Natural killer cell (primary cell): ENCODE data around the gene MUSK. TPM values are rescaled to one million over a fixed set of nuclear protein-coding genes. Genes with fewer than 3 reads are reported as not detected.

Experiments
- ATAC-seq, 3 donors: fragments of 150-1000 bp in 2 of 3; fragments of 200-7000 bp in 1 of 3; cut with Tn5 transposase; 1 replicate in 1 of 3; 2 replicates in 2 of 3; pipeline ENCODE4 v1.10.0; 2021; ENCODE audit warnings: mild to moderate bottlenecking in 2 of 3, moderate library complexity in 2 of 3
- DNase-seq, 2 donors: peaks; one replicate each; pipeline versions ENCODE4 v3.0.0 to v3.0.0-alpha.2; 2013 to 2021; ENCODE audit warnings: mixed read lengths in 1 of 2
- H3K27ac ChIP-seq: one replicate; pipeline ENCODE4 v1.5.1; 2013; ENCODE audit warnings: mild to moderate bottlenecking, low read length
- H3K27me3 ChIP-seq: one replicate; pipeline ENCODE4 v1.6.1; 2013; ENCODE audit warnings: low read length; ENCODE audit not compliant: control insufficient read depth, insufficient read depth
- H3K36me3 ChIP-seq: one replicate; pipeline ENCODE4 v1.6.1; 2013; ENCODE audit warnings: low read length; ENCODE audit not compliant: control insufficient read depth, insufficient read depth
- H3K4me1 ChIP-seq: one replicate; pipeline ENCODE4 v1.6.1; 2013; ENCODE audit warnings: low read length; ENCODE audit not compliant: control insufficient read depth, insufficient read depth
- H3K4me3 ChIP-seq: one replicate; pipeline ENCODE4 v1.5.1; 2013; ENCODE audit warnings: low read length
- H3K9me3 ChIP-seq: one replicate; pipeline ENCODE4 v1.6.1; 2013; ENCODE audit warnings: low read length; ENCODE audit not compliant: control insufficient read depth, insufficient read depth
- H3K27ac Mint-ChIP-seq, 2 donors: one replicate each; pipeline ENCODE4 v1.8.0; 2022; ENCODE audit warnings: mild to moderate bottlenecking in 2 of 2, mixed read lengths in 2 of 2, moderate library complexity in 1 of 2
- H3K27me3 Mint-ChIP-seq, 2 donors: one replicate each; pipeline ENCODE4 v1.8.0; 2022; ENCODE audit warnings: low read depth in 2 of 2, mixed read lengths in 2 of 2
- H3K36me3 Mint-ChIP-seq: one replicate; pipeline ENCODE4 v1.8.0; 2022; ENCODE audit warnings: mixed read lengths
- H3K4me1 Mint-ChIP-seq, 2 donors: one replicate each; pipeline ENCODE4 v1.8.0; 2022; ENCODE audit warnings: mixed read lengths in 2 of 2
- H3K4me3 Mint-ChIP-seq: one replicate; pipeline ENCODE4 v1.8.0; 2022; ENCODE audit warnings: mild to moderate bottlenecking, moderate library complexity, mixed read lengths
- H3K9me3 Mint-ChIP-seq, 2 donors: one replicate each; pipeline ENCODE4 v1.8.0; 2022; ENCODE audit warnings: mixed read lengths in 2 of 2
- whole genome bisulfite sequencing: methylation state at CpG from one replicate; pipeline ENCODE4 v1.1.7; 2013; ENCODE audit warnings: missing lambda C conversion rate; ENCODE audit not compliant: insufficient coverage; 5-methylcytosine and 5-hydroxymethylcytosine counted together
- intact Hi-C: fragments of 100-400 bp; cut with micrococcal nuclease; formaldehyde crosslinking; loops from one replicate; pipeline ENCODE4 v1.14.2; 2022
- total RNA-seq, 4 donors: library from RNA; stranded (reverse); fragments of 120-200 nt in 1 of 4; gene quantifications; one replicate each; pipeline versions ENCODE4 v1.2.3 to v1.2.4, GENCODE V29; 2013 to 2022
- TF ChIP-seq, protein P1 (sequence below): fragments of 200-600 bp; IDR thresholded peaks from one replicate; pipeline ENCODE4 v1.8.0; 2022; ENCODE audit warnings: antibody characterized with exemption

MUSK gene
- total RNA-seq, 3 donors from 2014 or later (not counting 1 experiment from before 2014, with no cell fraction given): not detected

DNA sequence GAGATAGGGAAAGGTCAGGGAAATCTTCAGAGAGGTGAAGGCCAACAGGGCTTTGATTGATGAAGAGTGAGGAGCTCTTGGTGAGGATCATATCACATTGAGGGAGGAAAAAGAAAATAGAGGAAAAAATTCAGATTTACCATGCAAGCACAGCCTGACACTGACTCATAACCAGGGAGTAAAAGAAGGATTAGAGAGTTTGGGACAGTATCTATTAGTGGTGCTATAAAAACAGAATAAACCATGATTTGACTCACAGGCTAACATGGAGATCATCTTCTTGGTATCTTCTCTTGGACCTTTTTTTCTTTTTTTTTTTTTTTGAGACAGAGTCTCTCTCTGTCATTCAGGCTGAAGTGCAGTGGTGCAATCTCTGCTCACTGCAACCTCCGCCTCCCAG, 44.4 kb downstream of the MUSK start:
- intact Hi-C loops: no loop called here
- DNase-seq: no peak
- WGBS: 100% methylated on average over 1 of the region's 1 CpG
- H3K4me3 Mint-ChIP-seq: no peak overlapping the region
- H3K4me3 ChIP-seq: no peak overlapping the region
- H3K27ac ChIP-seq: no peak overlapping the region
- H3K36me3 Mint-ChIP-seq: peaks cover 8% of the 10 kb centered on the region
- H3K27ac Mint-ChIP-seq: no peak overlapping the region
- TF ChIP-seq, protein P1, sequence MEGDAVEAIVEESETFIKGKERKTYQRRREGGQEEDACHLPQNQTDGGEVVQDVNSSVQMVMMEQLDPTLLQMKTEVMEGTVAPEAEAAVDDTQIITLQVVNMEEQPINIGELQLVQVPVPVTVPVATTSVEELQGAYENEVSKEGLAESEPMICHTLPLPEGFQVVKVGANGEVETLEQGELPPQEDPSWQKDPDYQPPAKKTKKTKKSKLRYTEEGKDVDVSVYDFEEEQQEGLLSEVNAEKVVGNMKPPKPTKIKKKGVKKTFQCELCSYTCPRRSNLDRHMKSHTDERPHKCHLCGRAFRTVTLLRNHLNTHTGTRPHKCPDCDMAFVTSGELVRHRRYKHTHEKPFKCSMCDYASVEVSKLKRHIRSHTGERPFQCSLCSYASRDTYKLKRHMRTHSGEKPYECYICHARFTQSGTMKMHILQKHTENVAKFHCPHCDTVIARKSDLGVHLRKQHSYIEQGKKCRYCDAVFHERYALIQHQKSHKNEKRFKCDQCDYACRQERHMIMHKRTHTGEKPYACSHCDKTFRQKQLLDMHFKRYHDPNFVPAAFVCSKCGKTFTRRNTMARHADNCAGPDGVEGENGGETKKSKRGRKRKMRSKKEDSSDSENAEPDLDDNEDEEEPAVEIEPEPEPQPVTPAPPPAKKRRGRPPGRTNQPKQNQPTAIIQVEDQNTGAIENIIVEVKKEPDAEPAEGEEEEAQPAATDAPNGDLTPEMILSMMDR: no peak
- H3K27me3 ChIP-seq: no peaks in the 10 kb centered on the region
- H3K27me3 Mint-ChIP-seq: no peaks in the 10 kb centered on the region
- H3K36me3 ChIP-seq: no peaks in the 10 kb centered on the region
- ATAC-seq: no peak
- H3K9me3 ChIP-seq: no peaks in the 10 kb centered on the region
- no peaks in the 10 kb centered on the region for H3K4me1 ChIP-seq
- no peaks in the 10 kb centered on the region for H3K4me1 Mint-ChIP-seq
- peaks cover 3 to 15% of the 10 kb centered on the region in 2 donors for H3K9me3 Mint-ChIP-seq

GRCh38 chr9:110714314-110714713, 45.7 kb downstream of the MUSK start:
- TF ChIP-seq, protein P1: no peak
- Mint-ChIP-seq H3K9me3 (peaks cover 3 to 15% of the 10 kb centered on the region in 2 donors), H3K27ac (no peak overlapping the region), H3K4me1 (no peaks in the 10 kb centered on the region), H3K27me3 (no peaks in the 10 kb centered on the region), H3K4me3 (no peak overlapping the region), H3K36me3 (peaks cover 13% of the 10 kb centered on the region)
- no peak for DNase-seq
- H3K27ac ChIP-seq: no peak overlapping the region
- WGBS: 88% methylated on average over 3 of the region's 3 CpGs
- no peaks in the 10 kb centered on the region for H3K4me1 ChIP-seq
- no peak for ATAC-seq
- no peaks in the 10 kb centered on the region for H3K27me3 ChIP-seq
- no peak overlapping the region for H3K4me3 ChIP-seq
- H3K9me3 ChIP-seq: no peaks in the 10 kb centered on the region
- no peaks in the 10 kb centered on the region for H3K36me3 ChIP-seq
- intact Hi-C loops: no loop called here

- no peak overlapping the region for H3K4me3 ChIP-seq
- intact Hi-C loops: no loop called here
- Mint-ChIP-seq H3K27ac (no peak overlapping the region), H3K4me1 (no peaks in the 10 kb centered on the region), H3K27me3 (no peaks in the 10 kb centered on the region), H3K4me3 (no peak overlapping the region), H3K9me3 (peaks cover 3 to 7% of the 10 kb centered on the region in 2 donors), H3K36me3 (no peaks in the 10 kb centered on the region)
- TF ChIP-seq, protein P1: no peak
- no peaks in the 10 kb centered on the region for H3K36me3 ChIP-seq
- 94% methylated on average over 1 of the region's 1 CpG for WGBS
- no peaks in the 10 kb centered on the region for H3K9me3 ChIP-seq
- H3K4me1 ChIP-seq: no peaks in the 10 kb centered on the region
- H3K27me3 ChIP-seq: no peaks in the 10 kb centered on the region
- DNase-seq (no peak), ATAC-seq (no peak)
- no peak overlapping the region for H3K27ac ChIP-seq
Measured at GRCh38 chr9:110728058-110728457, 59.5 kb downstream of the MUSK start.

DNA sequence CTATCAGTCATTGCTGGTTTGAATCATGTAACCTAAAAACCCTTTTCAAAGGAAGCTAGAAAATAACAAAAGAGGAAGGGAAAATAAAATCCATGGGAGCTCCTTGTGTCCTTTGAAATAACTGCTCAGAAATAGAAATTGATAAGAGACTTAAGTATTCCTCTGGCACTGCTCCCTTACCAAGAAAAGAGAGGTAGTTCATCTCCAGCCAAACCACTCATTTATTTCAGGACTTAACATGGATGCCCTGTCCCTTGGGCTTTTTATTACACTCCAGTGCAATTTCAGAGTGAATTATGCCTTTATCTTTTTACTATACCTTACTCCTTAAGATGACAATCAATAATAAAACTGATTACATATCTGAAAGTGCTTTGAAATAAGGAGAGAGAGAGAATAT, 61.0 kb downstream of the MUSK start:
- H3K27me3 ChIP-seq: no peaks in the 10 kb centered on the region
- Mint-ChIP-seq H3K27ac (no peak overlapping the region), H3K36me3 (no peaks in the 10 kb centered on the region), H3K27me3 (no peaks in the 10 kb centered on the region), H3K4me3 (no peak overlapping the region), H3K4me1 (no peaks in the 10 kb centered on the region), H3K9me3 (peaks cover 0 to 9% of the 10 kb centered on the region in 2 donors)
- TF ChIP-seq, protein P1: no peak
- H3K9me3 ChIP-seq: no peaks in the 10 kb centered on the region
- no peaks in the 10 kb centered on the region for H3K36me3 ChIP-seq
- intact Hi-C loops: no loop called here
- no peak overlapping the region for H3K4me3 ChIP-seq
- DNase-seq (no peak), ATAC-seq (no peak)
- H3K27ac ChIP-seq: no peak overlapping the region
- H3K4me1 ChIP-seq: no peaks in the 10 kb centered on the region
